HG02870 (cell line): ENCODE data around the gene PXN.
"Not testable (repeated sequence)": the region's sequence is repeated elsewhere in the genome, so short reads cannot be mapped to it uniquely, and the experiment has no call there.

Experiments used
- ATAC-seq: cut with Tn5 transposase; IDR thresholded peaks from one replicate; pipeline ENCODE4 v1.9.1; 2021; ENCODE audit warnings: mild to moderate bottlenecking, moderate library complexity; ENCODE audit not compliant: unreplicated experiment

Gene PXN

GRCh38 chr12:120227233-120228040, 38.1 kb downstream of the PXN start:
- no peak for ATAC-seq

- no peak for ATAC-seq
Observed at GRCh38 chr12:120225852-120226640, 39.5 kb downstream of the PXN start.

DNA sequence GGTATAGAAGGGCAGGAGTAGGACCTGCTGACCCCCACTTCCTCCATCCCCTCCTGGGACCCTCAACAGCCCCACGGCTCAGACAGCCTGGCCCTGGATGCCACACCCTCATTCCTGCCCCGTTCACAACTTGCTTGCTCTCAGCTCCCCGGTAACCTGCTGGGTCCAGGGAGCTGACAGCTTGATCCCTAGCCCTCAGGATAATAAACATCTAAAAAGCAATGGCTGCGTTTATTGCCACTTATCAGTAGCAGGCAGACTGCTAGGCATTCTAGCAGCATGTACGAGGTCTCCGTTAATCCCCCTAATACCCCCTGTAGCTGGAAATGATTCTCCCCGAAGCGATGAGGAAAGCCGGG, 40.4 kb downstream of the PXN start:
- no peak for ATAC-seq

DNA sequence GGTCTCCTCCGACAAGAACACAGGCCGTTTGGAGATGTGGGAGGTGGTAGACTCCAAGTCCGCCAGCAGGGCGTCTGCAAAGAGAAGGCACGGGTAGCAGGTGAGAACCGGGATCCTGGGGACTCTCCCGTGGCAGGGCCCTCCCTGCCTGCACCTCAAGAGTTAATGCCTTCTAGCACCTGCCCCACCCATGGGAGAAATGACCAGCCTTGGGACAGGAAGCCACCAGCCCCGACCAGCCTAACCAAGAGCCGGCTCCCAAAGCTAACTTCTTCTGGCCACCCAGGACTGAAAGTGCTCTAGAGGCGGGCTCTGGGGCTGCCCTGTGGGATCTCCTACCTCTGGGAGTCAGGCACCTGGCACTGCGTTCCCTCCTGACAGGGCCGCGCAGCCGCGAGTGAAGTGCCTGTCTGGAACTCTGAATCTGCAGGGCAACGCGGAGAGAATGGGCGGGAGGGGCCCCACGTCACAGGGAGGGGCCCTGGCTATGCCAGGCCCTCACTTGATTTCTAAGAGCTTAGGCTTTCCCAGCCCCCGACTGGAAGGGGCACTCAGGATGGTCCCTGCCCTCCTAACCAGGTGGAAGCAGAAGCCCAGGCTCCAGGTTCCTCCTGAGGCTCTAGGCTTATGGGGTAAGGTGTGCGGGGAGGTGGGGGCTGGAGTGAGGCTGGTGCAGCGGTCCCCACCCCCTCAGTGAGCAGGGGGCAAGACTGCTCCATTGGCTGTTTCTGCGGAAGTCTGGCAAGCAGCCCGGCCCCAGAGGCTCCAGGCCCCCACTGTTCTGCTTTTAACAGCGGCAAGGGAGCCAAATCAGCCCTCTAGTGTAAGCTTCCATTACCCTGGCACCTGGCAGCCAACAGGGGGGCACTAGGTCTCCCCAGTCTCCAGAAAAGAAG, 41.0 kb downstream of the PXN start:
- no peak for ATAC-seq

- no peak for ATAC-seq
Observed at GRCh38 chr12:120223458-120224303, 41.8 kb downstream of the PXN start.

DNA sequence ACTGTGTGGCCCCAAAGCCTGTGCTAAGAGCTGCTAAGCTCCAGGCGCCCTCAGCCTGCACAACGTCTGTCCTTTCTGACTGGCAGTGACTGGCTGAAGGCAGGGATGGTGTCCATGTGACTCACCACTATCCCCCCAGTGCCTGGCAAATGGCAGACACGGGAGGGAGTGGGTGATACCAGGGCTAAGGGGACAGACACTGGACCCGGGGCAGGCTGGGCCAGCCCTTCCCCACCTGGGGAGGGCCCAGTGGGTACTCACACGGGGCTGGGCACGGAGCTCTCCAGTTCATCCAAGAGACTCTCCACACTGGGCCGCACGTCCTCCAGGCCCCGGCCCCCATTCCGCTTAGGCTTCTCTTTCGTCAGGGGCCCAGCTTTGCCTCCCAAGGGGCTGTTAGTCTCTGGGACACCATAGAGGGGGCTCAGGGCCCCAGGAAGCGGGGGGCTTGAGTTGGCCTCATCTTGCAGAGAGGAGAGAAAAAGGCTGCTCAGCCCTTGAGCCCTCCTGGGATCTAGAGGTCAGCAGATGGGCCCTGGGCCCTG, 43.2 kb downstream of the PXN start:
- ATAC-seq = no peak

- ATAC-seq = no peak
Observed at GRCh38 chr12:120221576-120221900, 44.0 kb downstream of the PXN start.

DNA sequence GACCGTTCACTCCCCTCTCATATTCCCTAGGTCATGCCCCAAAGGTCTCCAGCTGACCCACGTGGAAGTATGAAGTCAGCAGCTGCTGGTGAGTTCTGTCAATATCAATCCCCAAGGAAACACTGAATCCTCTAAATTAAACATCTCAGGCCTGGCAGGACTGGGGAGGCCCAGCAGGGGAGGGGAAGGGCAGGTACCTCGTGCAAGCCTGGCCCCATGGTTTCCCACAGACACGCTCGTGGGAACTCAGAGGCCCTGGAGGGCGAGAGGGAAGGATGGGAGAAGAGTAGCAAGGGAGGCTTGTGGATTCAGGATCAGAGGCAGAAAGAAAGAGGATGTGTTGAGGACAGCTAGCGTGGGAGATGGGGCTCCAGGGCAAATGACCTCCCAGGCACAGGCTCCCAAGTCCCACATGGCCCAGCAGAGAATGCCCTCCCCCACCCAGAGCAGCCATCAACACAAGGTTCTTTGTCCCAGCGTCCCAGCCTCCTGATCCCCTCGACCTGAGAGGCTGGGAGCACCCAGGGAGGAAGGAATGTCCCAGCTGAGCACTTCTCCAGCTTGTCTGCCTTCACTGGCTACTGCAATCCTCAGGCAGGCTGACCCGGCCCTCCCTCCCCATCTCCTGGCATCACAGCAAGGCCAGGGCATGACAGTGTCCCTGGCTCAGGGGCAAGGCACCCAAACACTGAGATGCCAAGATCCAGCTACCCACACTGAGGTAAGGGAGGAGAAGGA, 44.5 kb downstream of the PXN start:
- ATAC-seq = no peak

- ATAC-seq = no peak
Observed at GRCh38 chr12:120218680-120219606, 46.6 kb downstream of the PXN start.

GRCh38 chr12:120216742-120217605, 48.6 kb downstream of the PXN start:
- ATAC-seq = no peak

DNA sequence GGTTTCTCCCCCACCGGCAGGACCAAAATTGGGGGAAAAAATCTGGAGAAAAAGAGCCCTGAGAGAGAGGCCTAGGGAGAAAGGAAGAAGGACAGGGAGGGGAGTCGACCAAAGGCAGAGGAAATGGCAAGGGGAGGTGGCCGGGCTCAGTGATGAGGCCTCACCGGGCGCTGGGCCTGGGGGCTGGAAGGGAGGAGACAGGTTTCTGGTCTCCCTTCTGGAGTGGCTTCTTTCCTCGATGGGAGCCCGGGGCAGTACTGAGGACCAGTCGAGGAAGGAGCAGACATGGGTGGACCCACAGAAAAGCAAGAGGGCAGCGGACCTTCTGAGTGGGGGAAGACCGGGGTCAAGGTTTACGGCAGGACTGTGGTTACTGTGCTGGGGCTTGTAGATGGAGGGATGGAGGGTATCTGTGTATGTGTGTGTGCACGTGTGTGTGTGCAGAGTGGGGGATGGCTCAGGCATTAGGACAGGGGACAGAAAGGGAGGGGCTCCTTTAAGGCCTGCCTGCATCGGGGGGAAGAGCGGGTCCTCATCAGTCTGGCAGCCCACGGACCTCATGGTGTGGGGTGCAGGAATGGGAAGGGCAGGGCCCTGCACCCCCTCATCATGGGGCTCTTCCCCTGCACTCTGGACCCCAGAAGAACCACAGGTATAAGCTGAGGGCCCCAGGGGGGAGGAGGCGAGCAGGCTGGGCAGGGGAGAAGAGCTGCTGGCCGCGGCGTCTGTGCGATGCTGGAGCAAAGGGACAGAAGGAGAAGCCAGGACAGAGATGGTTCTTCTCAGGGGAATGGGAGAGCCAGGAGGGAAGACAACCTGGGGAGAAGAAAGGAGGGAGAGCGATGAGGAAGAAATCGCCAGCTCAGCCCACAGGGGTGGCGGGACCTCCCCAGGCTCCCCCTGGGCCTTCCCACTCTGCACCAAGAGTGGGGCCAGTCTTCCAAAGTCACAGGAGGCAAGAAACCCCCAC, 49.5 kb downstream of the PXN start:
- no peak for ATAC-seq

GRCh38 chr12:120215357-120215735, 50.2 kb downstream of the PXN start:
- ATAC-seq = no peak

GRCh38 chr12:120214626-120215356, 50.7 kb downstream of the PXN start:
- no peak for ATAC-seq

DNA sequence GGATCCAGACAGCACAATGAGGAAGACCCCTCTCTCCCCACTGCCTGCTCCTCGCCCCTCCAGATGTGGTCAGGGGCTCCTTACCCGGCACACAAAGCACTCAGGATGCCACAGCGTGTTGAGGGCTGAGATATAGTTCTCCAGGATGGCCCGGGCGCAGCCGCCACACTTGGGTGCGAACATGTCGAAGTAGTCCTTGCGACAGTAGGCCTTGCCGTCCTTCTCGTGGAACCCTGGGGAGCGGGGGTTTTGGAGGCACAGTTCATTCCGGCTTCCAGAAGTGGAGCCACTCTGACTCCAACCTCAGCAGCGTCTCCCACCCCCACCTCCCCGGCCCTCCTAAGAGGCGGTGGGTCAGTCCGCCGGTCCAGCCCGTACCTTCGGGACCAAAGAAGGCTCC, 51.8 kb downstream of the PXN start:
- ATAC-seq = no peak

DNA sequence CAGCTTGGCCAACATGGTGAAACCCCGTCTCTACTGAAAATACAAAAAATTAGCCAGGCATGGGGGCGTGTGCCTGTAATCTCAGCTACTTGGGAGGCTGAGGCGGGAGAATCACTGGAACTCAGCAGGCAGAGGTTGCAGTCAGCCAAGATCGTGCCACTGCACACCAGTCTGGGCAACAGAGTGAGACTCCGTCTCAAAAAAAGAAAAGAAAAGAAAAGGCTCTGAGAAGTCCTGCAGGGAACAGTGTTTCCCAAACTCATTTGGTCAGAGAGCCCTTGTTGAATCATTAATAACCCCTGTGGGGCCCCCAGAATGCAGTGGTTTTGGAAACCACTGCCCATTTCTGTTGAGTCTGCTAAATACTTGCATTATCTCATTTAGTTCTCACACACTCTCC, 52.3 kb downstream of the PXN start:
- ATAC-seq = not testable (repeated sequence)

GRCh38 chr12:120212301-120212700, 53.2 kb downstream of the PXN start:
- no peak for ATAC-seq
